ENCODE results near the gene XPC.

The XPC gene

GRCh38 chr3:14135581-14135980, 42.8 kb downstream of the XPC start:
- DNase-seq, result no peak

GRCh38 chr3:14134291-14134690, 44.1 kb downstream of the XPC start:
- DNase-seq, result no peak

- DNase-seq, result no peak
Observed at GRCh38 chr3:14133876-14134275, 44.5 kb downstream of the XPC start.

GRCh38 chr3:14133188-14133800, 45.1 kb downstream of the XPC start:
- DNase-seq, result no peak

- DNase-seq, result no peak
Observed at GRCh38 chr3:14132689-14133088, 45.7 kb downstream of the XPC start.

GRCh38 chr3:14132120-14132519, 46.3 kb downstream of the XPC start:
- DNase-seq, result no peak

GRCh38 chr3:14131134-14131533, 47.3 kb downstream of the XPC start:
- DNase-seq, result no peak

GRCh38 chr3:14130707-14131106, 47.7 kb downstream of the XPC start:
- DNase-seq, result no peak

GRCh38 chr3:14130230-14130629, 48.2 kb downstream of the XPC start:
- DNase-seq, result no peak

GRCh38 chr3:14129296-14129695, 49.1 kb downstream of the XPC start:
- DNase-seq, result no peak

GRCh38 chr3:14128724-14129123, 49.7 kb downstream of the XPC start:
- DNase-seq, result no peak

GRCh38 chr3:14127516-14128161, 50.8 kb downstream of the XPC start:
- DNase-seq, result no peak

GRCh38 chr3:14126887-14127505, 51.4 kb downstream of the XPC start:
- DNase-seq, result no peak

GRCh38 chr3:14126017-14126886, 52.1 kb downstream of the XPC start:
- DNase-seq, result no peak

- DNase-seq, result peak in 26 of 58 donors; percentile 28 to 78 (median 60)
Observed at GRCh38 chr3:14125193-14126016, 53.0 kb downstream of the XPC start.

GRCh38 chr3:14124615-14125192, 53.7 kb downstream of the XPC start, which contains the start of the genes CHCHD4 and TMEM43:
Gene CHCHD4, minus strand, starts transcription at chr3:14124870. Its CDS starts 194 bp downstream, at chr3:14124676.
Gene TMEM43, plus strand, starts transcription at chr3:14125052. Its CDS starts 142 bp downstream, at chr3:14125194.
- DNase-seq, result peak; percentile 84 to 100 (median 98)

- DNase-seq, result peak in 46 of 58 donors; percentile 39 to 87 (median 73)
Observed at GRCh38 chr3:14124223-14124614, 54.2 kb downstream of the XPC start.

GRCh38 chr3:14123308-14124222, 54.8 kb downstream of the XPC start:
- no peak for DNase-seq

GRCh38 chr3:14122301-14122700, 56.1 kb downstream of the XPC start:
- DNase-seq, result no peak
